GM19351 (cell line): ENCODE data around the gene RTL10.
"Not testable (repeated sequence)": the region's sequence is repeated elsewhere in the genome, so short reads cannot be mapped to it uniquely, and the experiment has no call there.

ENCODE experiments used
- ATAC-seq: cut with Tn5 transposase; IDR thresholded peaks from one replicate; pipeline ENCODE4 v1.9.1; 2021; ENCODE audit warnings: mild to moderate bottlenecking, moderate library complexity; ENCODE audit not compliant: unreplicated experiment

The RTL10 gene

DNA sequence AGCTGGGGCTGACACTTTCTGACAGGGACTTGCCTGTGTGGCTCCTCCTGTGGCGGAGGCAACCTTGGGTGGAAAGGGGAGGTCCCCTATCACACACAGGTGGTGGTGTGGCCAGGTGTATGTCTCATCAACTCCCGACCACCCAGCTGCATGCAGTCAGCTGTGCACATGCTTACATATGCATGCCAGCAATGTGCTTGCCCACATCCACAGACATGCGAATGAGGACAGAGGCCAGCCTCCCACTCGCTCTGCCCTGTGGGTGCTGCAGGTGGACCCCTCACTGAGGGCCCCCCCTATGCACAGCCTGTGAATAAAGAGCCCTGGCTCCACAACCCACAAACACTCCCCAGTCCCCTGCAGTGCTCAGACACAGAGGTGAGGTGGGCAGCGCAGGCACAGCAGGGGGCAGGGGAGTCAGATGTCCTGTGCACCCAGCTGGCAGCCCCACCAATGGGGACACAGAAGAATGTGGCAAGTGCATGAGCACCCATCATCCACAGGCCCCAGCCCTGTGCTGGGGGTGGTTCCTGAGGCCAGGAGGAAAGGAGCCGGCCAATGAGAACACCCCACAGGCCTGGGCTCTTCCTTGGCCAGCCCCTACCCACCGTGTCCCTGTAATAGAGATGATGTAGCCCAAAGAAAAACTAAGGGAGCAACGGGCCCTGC is 9.5 kb downstream of the RTL10 start:
- no peak for ATAC-seq

- no peak for ATAC-seq
Measured at GRCh38 chr22:19844377-19845053, 10.2 kb downstream of the RTL10 start.

DNA sequence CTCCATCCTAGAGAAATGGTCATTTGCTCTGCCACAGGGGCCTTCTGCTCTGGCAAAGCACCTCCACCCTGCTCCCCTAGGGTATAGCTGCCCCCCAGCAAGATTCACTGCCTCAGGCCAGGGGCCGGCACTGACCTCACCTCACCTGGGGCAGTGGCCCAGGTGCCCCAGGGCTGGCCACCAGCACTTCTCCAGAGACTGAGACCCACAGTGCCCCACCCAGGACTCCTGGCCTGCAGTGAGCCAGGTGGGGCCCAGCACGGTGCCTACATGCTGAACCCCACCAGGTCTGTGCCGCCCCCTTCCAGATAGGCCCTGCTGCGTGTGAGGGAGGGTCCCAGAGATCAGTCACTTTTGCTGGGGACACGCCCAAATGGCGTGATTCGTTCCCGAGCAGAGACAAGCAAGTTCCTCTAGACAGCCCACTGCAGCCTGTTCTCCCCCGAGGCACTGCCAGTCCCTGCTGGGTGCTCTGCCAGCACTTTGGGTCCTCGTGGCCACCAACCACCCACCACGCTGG is 10.8 kb downstream of the RTL10 start:
- no peak for ATAC-seq

GRCh38 chr22:19843107-19843856 is 11.4 kb downstream of the RTL10 start:
- ATAC-seq: no peak

GRCh38 chr22:19842393-19843106 is 12.1 kb downstream of the RTL10 start:
- ATAC-seq: no peak

- ATAC-seq: no peak
Measured at GRCh38 chr22:19841641-19842392, 12.9 kb downstream of the RTL10 start.

GRCh38 chr22:19840955-19841640 is 13.6 kb downstream of the RTL10 start:
- ATAC-seq: no peak

DNA sequence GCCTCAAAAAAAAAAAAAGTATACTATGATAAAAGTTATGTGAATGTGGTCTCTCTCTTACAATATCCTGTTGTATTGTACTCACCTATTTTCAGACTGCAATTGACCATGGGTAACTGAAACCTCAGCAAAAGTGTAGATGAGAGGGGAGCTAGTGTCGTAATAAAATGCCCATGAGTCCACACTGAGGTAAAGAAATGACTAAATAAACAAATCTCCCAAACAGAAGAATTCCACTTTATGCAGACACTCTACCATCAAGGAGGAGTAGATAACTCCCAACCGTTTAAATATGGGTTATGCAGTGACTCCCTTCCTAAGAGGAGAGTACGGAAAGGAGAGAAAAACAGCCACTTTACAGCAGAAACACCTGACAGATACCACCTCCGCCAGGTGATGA is 14.6 kb downstream of the RTL10 start:
- ATAC-seq: no peak

DNA sequence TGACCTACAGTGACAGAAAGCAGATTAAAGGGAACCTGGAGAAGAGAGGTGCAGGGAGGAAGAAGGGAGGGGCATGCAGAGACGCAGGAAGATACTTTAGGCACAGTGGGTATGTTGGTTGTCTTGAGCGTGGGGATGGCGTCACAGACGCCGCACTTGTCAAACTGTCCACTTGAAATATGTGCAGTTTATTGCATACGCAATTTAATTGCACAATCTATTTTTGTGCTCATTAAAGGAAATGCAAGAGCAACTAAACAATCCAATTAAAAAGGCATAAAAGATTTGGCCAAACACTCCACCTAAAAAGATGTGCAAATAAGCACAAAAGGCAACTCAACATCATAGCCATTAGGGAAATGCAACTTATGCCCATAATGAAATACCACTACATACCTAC is 16.8 kb downstream of the RTL10 start:
- ATAC-seq: no peak

DNA sequence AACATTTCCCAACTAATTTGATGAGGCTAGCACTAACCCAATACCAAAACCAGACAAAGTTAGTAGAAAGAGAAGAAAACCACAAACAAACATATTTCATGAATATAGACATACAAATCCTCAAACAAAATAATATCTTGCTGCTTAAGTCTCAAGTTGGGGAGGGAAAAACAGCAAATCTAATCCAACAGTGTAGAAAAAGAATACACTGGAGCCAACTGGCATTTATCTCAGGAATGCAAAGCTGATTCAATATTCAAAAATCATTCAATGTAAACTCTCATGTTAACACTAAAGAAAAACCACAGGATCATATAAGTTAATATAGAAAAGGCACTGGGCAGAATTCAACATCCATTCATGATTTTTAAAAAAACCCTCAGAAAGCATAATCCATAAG is 18.2 kb downstream of the RTL10 start:
- ATAC-seq: no peak

DNA sequence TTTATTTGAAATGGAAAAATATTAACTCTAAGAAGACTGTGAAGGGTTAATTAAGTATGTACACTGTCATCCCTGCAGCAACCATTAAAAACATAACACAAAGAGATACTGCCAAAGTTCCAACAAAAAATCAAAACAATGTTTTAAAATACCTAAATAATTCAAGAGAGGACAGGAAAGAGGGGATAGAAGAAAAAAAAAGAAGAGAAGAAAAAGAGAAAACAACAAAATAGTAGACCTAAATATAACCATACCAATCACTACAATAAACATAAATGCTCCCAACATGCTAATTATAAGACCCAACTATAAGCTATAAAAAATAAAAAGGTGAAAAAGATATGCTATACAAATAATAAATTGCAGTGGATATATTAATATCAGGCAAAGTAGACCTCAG is 20.1 kb downstream of the RTL10 start:
- no peak for ATAC-seq

- ATAC-seq: not testable (repeated sequence)
Measured at GRCh38 chr22:19833327-19833726, 21.3 kb downstream of the RTL10 start.

- ATAC-seq: no peak
Measured at GRCh38 chr22:19832476-19833108, 22.1 kb downstream of the RTL10 start.

DNA sequence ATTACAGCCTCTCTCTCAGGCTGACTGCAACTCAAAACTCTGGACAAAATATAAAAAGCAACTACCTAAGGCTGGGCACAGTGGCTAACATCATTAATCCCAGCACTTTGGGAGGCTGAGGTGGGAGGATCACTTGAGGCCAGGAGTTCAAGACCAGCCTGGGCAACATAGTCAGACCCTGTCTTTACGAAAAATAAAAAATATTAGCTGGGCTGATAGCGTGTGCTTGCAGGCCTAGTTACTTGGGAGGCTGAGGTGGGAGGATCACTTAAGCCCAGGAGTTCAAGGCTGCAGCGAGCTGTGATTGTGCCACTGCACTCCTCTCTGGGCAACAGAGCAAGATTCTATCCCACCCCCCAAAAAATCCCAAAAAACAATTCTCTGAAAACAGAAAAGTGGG is 22.7 kb downstream of the RTL10 start:
- ATAC-seq: not testable (repeated sequence)

DNA sequence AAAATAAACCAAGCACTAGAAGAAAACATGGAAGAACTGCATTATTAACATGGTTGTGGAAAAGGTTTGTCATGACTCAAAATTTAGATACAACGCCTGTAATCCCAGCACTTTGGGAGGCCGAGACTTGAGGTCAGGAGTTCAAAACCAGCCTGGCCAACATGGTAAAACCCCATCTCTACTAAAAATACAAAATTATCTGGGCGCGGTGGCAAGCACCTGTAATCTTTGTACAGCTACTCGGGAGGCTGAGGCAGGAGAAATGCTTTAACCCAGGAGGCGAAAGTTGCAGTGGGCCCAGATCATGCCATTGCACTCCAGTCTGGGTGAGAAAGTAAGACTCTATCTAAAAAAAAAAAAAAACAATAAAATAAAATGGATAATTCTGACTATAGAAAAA is 23.7 kb downstream of the RTL10 start:
- no peak for ATAC-seq

DNA sequence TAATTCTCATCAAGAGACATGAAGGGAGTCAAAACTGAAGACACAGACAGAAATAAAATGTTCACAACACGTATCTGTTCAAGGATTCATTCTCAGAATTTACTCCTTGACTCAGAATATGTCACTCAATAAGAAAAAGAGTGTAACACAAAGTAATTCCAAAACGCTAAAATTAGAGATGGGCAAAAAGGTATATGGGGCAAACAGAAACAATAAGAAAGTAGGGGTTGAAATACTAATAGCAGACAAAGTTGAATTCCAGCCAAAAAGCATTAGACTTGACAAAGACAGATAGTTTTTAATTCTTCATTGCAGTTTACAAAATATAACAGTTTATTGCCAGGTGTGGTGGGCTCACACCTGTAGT is 26.7 kb downstream of the RTL10 start:
- ATAC-seq: no peak

- ATAC-seq: no peak
Measured at GRCh38 chr22:19827341-19828034, 27.2 kb downstream of the RTL10 start.

GRCh38 chr22:19826619-19826950 is 28.1 kb downstream of the RTL10 start:
- ATAC-seq: no peak
